WTC11 (cell line): Measurements from ENCODE around the gene SLC25A24. TPM values are rescaled to one million over a fixed set of nuclear protein-coding genes. Genes with fewer than 3 reads are reported as not detected.
"Not testable (repeated sequence)": the region's sequence is repeated elsewhere in the genome, so short reads cannot be mapped to it uniquely, and the experiment has no call there.

Source experiments
- ATAC-seq: fragments of 200-7000 bp; cut with Tn5 transposase; 2 replicates; pipeline ENCODE4 v1.10.0; 2021; ENCODE audit warnings: mild to moderate bottlenecking, moderate library complexity
- CTCF ChIA-PET: fragments of 300-600 bp; sonication (Branson Sonifier 250); formaldehyde crosslinking; loops from one replicate; lab custom pipeline; 2021; ENCODE audit warnings: antibody characterized with exemption; lab: Charles Lee
- POLR2A ChIA-PET: fragments of 350-600 bp; sonication (Branson Sonifier 250); formaldehyde crosslinking; loops from one replicate; lab custom pipeline; 2021; ENCODE audit warnings: antibody characterized with exemption; lab: Charles Lee
- DNase-seq: peaks from one replicate; pipeline ENCODE4 v3.0.0; 2021; ENCODE audit warnings: low spot score
- H3K27ac Mint-ChIP-seq: 2 replicates; pipeline ENCODE4 v1.8.0; 2021; ENCODE audit warnings: mixed read lengths
- H3K27me3 Mint-ChIP-seq: 2 replicates; pipeline ENCODE4 v1.8.0; 2021; ENCODE audit warnings: low read depth, mild to moderate bottlenecking, moderate library complexity, mixed read lengths
- H3K36me3 Mint-ChIP-seq: 2 replicates; pipeline ENCODE4 v1.8.0; 2021; ENCODE audit warnings: mixed read lengths
- H3K4me1 Mint-ChIP-seq: 2 replicates; pipeline ENCODE4 v1.8.0; 2022; ENCODE audit warnings: mixed read lengths
- H3K4me3 Mint-ChIP-seq: 2 replicates; pipeline ENCODE4 v1.8.0; 2021; ENCODE audit warnings: mild to moderate bottlenecking, moderate library complexity, mixed read lengths
- H3K9me3 Mint-ChIP-seq: 2 replicates; pipeline ENCODE4 v1.8.0; 2021; ENCODE audit warnings: mixed read lengths
- FOXJ3 ChIP-seq: sonication (generic); formaldehyde crosslinking; IDR thresholded peaks from 2 replicates; pipeline ENCODE4 v1.9.0; 2021; ENCODE audit warnings: missing genetic modification reagents, mild to moderate bottlenecking, borderline replicate concordance
- FOXK1 ChIP-seq: sonication (generic); formaldehyde crosslinking; IDR thresholded peaks from 2 replicates; pipeline ENCODE4 v1.8.0; 2022; ENCODE audit warnings: mild to moderate bottlenecking, moderate library complexity, missing genetic modification reagents
- NFATC4 ChIP-seq: fragments of 250-450 bp; sonication (Bioruptor Pico); IDR thresholded peaks from 2 replicates; pipeline ENCODE4 v1.9.0; 2021; ENCODE audit warnings: mild to moderate bottlenecking
- RELA ChIP-seq: sonication (generic); formaldehyde crosslinking; IDR thresholded peaks from 2 replicates; pipeline ENCODE4 v1.8.1; 2022; ENCODE audit warnings: missing genetic modification reagents, mild to moderate bottlenecking, borderline replicate concordance
- ZMAT4 ChIP-seq: fragments of 250-450 bp; sonication (Bioruptor Pico); IDR thresholded peaks from 2 replicates; pipeline ENCODE4 v1.9.0; 2021; ENCODE audit warnings: mild to moderate bottlenecking
- ZNF138 ChIP-seq: sonication (generic); formaldehyde crosslinking; conservative IDR thresholded peaks from 2 replicates; pipeline ENCODE4 v1.8.1; 2022; ENCODE audit warnings: mild to moderate bottlenecking, moderate library complexity, missing genetic modification reagents
- ZNF317 ChIP-seq: sonication (generic); formaldehyde crosslinking; IDR thresholded peaks from 2 replicates; pipeline ENCODE4 v1.8.1; 2023; ENCODE audit warnings: low read depth, mild to moderate bottlenecking, moderate library complexity, missing genetic modification reagents, borderline replicate concordance
- total RNA-seq: library from RNA; stranded (reverse); gene quantifications from 3 replicates; pipeline ENCODE4 v1.2.3, GENCODE V29; 2021
- TF ChIP-seq, protein P1 (sequence below): sonication (generic); formaldehyde crosslinking; IDR thresholded peaks from 2 replicates; pipeline ENCODE4 v1.8.0; 2022; ENCODE audit warnings: mild to moderate bottlenecking, missing genetic modification reagents
- TF ChIP-seq, protein P2 (sequence below): sonication (generic); formaldehyde crosslinking; IDR thresholded peaks from 2 replicates; pipeline ENCODE4 v1.8.0; 2022; ENCODE audit warnings: mild to moderate bottlenecking, missing genetic modification reagents
- TF ChIP-seq, protein P3 (sequence below): sonication (generic); formaldehyde crosslinking; IDR thresholded peaks from 2 replicates; pipeline ENCODE4 v1.8.0; 2023; ENCODE audit warnings: missing genetic modification reagents
- TF ChIP-seq, protein P4 (sequence below): fragments of 250-450 bp; sonication (Bioruptor Pico); IDR thresholded peaks from 2 replicates; pipeline ENCODE4 v1.9.0; 2021; ENCODE audit warnings: mild to moderate bottlenecking, borderline replicate concordance
- TF ChIP-seq, protein P5 (sequence below): sonication (generic); formaldehyde crosslinking; IDR thresholded peaks from 2 replicates; pipeline ENCODE4 v1.8.1; 2023; ENCODE audit warnings: mild to moderate bottlenecking, missing genetic modification reagents
- TF ChIP-seq, protein P6 (sequence below): fragments of 250-450 bp; sonication (Bioruptor Pico); conservative IDR thresholded peaks from 2 replicates; pipeline ENCODE4 v1.9.0; 2021; ENCODE audit warnings: mild to moderate bottlenecking

SLC25A24 gene
- total RNA-seq, 1 experiment from 2014 or later: 39.1 TPM

GRCh38 chr1:108209456-108210108 is 9.4 kb upstream of the SLC25A24 start (continued):
- TF ChIP-seq, protein P1, sequence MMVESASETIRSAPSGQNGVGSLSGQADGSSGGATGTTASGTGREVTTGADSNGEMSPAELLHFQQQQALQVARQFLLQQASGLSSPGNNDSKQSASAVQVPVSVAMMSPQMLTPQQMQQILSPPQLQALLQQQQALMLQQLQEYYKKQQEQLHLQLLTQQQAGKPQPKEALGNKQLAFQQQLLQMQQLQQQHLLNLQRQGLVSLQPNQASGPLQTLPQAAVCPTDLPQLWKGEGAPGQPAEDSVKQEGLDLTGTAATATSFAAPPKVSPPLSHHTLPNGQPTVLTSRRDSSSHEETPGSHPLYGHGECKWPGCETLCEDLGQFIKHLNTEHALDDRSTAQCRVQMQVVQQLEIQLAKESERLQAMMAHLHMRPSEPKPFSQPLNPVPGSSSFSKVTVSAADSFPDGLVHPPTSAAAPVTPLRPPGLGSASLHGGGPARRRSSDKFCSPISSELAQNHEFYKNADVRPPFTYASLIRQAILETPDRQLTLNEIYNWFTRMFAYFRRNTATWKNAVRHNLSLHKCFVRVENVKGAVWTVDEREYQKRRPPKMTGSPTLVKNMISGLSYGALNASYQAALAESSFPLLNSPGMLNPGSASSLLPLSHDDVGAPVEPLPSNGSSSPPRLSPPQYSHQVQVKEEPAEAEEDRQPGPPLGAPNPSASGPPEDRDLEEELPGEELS (CRISPR knock-in tag): no peak

DNA sequence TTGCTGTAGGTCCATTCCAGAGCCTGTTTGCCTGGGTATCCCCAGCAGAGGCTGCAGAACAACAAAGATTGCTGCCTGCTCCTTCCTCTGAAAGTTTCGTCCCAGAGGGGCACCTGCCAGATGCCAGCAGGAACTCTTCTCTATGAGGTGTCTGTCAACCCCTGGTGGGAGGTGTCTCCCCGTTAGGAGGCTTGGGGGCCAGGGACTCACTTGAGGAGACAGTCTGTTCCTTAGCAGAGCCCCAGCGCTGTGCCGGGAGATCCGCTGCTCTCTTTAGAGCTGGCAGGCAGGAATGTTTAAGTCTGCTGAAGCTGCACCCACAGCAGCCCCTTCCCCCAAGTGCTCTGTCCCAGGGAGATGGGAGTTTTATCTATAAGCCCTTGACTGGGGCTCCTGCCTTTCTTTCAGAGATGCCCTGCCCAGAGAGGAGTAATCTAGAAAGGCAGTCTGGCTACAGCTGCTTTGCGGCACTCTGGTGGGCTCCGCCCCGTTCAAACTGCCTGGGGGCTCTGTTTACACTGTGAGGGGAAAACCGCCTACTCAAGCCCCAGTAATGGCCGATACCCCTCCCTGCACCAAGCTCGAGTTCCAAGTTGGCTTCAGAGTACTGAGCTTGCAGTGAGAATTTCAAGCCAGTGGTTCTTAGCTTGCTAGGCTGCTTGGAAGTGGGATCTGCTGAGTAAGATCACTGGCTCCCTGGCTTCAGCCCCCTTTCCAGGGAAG is 8.7 kb upstream of the SLC25A24 start:
- peak; percentile 95 for ATAC-seq
- TF ChIP-seq, protein P2, sequence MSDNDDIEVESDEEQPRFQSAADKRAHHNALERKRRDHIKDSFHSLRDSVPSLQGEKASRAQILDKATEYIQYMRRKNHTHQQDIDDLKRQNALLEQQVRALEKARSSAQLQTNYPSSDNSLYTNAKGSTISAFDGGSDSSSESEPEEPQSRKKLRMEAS (CRISPR knock-in tag): no peak
- no peak for TF ChIP-seq FOXK1 (CRISPR knock-in tag)
- TF ChIP-seq, protein P3, sequence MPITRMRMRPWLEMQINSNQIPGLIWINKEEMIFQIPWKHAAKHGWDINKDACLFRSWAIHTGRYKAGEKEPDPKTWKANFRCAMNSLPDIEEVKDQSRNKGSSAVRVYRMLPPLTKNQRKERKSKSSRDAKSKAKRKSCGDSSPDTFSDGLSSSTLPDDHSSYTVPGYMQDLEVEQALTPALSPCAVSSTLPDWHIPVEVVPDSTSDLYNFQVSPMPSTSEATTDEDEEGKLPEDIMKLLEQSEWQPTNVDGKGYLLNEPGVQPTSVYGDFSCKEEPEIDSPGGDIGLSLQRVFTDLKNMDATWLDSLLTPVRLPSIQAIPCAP (CRISPR knock-in tag): no peak
- no peak for TF ChIP-seq ZMAT4 (CRISPR knock-in tag)
- TF ChIP-seq, protein P4, sequence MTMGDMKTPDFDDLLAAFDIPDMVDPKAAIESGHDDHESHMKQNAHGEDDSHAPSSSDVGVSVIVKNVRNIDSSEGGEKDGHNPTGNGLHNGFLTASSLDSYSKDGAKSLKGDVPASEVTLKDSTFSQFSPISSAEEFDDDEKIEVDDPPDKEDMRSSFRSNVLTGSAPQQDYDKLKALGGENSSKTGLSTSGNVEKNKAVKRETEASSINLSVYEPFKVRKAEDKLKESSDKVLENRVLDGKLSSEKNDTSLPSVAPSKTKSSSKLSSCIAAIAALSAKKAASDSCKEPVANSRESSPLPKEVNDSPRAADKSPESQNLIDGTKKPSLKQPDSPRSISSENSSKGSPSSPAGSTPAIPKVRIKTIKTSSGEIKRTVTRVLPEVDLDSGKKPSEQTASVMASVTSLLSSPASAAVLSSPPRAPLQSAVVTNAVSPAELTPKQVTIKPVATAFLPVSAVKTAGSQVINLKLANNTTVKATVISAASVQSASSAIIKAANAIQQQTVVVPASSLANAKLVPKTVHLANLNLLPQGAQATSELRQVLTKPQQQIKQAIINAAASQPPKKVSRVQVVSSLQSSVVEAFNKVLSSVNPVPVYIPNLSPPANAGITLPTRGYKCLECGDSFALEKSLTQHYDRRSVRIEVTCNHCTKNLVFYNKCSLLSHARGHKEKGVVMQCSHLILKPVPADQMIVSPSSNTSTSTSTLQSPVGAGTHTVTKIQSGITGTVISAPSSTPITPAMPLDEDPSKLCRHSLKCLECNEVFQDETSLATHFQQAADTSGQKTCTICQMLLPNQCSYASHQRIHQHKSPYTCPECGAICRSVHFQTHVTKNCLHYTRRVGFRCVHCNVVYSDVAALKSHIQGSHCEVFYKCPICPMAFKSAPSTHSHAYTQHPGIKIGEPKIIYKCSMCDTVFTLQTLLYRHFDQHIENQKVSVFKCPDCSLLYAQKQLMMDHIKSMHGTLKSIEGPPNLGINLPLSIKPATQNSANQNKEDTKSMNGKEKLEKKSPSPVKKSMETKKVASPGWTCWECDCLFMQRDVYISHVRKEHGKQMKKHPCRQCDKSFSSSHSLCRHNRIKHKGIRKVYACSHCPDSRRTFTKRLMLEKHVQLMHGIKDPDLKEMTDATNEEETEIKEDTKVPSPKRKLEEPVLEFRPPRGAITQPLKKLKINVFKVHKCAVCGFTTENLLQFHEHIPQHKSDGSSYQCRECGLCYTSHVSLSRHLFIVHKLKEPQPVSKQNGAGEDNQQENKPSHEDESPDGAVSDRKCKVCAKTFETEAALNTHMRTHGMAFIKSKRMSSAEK (CRISPR knock-in tag): no peak
- TF ChIP-seq, all 79 proteins: peak for 0
- H3K4me1 Mint-ChIP-seq: peaks cover 15% of the 10 kb centered on the region
- DNase-seq: peak; percentile 34
- H3K9me3 Mint-ChIP-seq: peaks cover 19% of the 10 kb centered on the region
- peaks cover 2% of the 10 kb centered on the region; the same call in 1 of the 2 replicates for H3K36me3 Mint-ChIP-seq
- peaks cover 8% of the 10 kb centered on the region for H3K27me3 Mint-ChIP-seq
- ChIA-PET CTCF (interaction anchor here (0.9 to 1.8 kb wide), 2 partner anchors 8 to 426 kb away, joined by 3 to 4 read pairs; no protein-coding TSS in a partner anchor), POLR2A (no interaction called here)
- H3K27ac Mint-ChIP-seq: no peak overlapping the region
- H3K4me3 Mint-ChIP-seq: no peak overlapping the region

DNA sequence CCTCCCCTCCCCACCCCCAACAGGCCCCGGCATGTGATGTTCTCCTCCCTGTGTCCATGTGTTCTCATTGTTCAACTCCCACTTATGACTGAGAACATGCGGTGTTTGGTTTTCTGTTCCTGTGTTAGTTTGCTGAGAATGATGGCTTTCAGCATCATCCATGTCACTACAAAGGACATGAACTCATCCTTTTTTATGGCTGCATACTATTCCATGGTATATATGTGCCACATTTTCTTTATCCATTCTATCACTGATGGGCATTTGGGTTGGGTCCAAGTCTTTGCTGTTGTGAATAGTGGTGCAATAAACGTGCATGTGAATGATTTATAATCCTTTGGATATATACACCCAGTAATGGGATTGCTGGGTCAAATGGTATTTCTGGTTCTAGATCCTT is 3.4 kb upstream of the SLC25A24 start:
- H3K4me3 Mint-ChIP-seq, POLR2A ChIA-PET, DNase-seq, H3K36me3 Mint-ChIP-seq, CTCF ChIA-PET, H3K27ac Mint-ChIP-seq, ATAC-seq: not testable (repeated sequence)
- Mint-ChIP-seq H3K4me1 (peaks cover 20% of the 10 kb centered on the region), H3K27me3 (peaks cover 12% of the 10 kb centered on the region), H3K9me3 (peaks cover 23% of the 10 kb centered on the region)

- Mint-ChIP-seq H3K27ac (no peak overlapping the region), H3K4me3 (no peak overlapping the region), H3K36me3 (peaks cover 13% of the 10 kb centered on the region), H3K4me1 (peaks cover 28% of the 10 kb centered on the region), H3K27me3 (peaks cover 10% of the 10 kb centered on the region), H3K9me3 (peaks cover 15% of the 10 kb centered on the region)
- CTCF ChIA-PET: interaction anchor here (0.6 kb wide), 1 partner anchor 13 kb away, joined by 4 read pairs; no protein-coding TSS in a partner anchor
- no peak for DNase-seq
- no peak for ATAC-seq
- POLR2A ChIA-PET: no interaction called here
- TF ChIP-seq ZNF317 (CRISPR knock-in tag): no peak
- TF ChIP-seq FOXJ3 (CRISPR knock-in tag): no peak
- no peak for TF ChIP-seq NFATC4 (CRISPR knock-in tag)
- TF ChIP-seq, protein P5, sequence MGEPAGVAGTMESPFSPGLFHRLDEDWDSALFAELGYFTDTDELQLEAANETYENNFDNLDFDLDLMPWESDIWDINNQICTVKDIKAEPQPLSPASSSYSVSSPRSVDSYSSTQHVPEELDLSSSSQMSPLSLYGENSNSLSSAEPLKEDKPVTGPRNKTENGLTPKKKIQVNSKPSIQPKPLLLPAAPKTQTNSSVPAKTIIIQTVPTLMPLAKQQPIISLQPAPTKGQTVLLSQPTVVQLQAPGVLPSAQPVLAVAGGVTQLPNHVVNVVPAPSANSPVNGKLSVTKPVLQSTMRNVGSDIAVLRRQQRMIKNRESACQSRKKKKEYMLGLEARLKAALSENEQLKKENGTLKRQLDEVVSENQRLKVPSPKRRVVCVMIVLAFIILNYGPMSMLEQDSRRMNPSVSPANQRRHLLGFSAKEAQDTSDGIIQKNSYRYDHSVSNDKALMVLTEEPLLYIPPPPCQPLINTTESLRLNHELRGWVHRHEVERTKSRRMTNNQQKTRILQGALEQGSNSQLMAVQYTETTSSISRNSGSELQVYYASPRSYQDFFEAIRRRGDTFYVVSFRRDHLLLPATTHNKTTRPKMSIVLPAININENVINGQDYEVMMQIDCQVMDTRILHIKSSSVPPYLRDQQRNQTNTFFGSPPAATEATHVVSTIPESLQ: no peak
- TF ChIP-seq, protein P6, sequence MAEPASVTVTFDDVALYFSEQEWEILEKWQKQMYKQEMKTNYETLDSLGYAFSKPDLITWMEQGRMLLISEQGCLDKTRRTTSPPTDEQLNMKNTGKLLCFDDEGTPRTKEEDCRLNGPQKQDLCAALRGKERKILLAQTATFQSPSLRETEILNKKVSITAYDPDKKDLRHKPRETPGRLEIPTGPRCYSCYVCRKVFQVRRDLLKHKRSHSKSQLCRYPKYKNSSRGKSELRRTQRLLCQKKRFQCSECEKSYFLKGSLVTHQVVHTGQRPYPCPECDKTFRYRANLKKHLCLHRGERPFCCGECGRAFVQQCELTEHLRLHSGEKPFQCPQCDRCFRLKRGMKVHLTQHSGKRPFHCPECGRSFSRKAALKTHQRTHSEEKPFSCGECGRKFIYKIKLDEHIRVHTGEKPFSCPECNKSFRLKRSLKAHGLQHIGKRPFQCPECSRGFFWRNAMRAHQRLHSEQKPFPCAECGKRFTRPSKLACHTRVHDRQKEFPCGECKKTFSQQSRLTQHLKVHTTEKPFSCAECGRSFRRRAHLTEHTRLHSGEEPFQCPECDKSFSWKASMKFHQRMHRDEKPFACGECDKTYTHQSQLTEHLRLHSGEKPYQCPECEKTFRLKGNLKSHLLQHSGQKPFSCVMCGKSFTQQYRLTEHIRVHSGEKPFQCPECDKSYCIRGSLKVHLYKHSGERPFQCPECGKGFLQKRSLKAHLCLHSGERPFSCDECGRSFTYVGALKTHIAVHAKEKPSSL (CRISPR knock-in tag): no peak
- no peak for TF ChIP-seq ZNF138 (CRISPR knock-in tag)
- no peak for TF ChIP-seq RELA
Observed at GRCh38 chr1:108201687-108202086, 1.5 kb upstream of the SLC25A24 start.
